ENCODE results near the gene CLDN6. TPM values are rescaled to one million over a fixed set of nuclear protein-coding genes. Genes with fewer than 3 reads are reported as not detected.

CLDN6 gene
- total RNA-seq, 2 donors from 2014 or later = not detected

DNA sequence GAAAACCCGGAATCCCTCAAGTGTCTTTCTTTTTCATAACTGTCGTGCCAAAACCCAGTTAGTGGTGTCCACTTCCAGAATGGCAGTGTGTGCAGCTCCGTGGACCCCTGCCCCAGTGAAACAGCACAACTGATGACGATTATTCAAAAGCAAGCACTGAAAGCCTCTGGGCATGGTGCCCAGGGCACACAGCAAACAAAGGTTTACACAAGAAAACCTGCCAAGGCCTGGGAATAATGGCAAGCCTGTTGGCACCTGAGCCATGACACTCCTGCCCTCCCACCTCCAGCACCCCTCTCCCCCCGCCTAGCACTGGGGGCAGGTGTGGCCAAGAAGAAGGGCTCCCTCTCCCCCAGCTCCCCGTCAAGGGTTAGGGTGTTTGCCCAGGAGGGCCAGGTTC, 40.5 kb downstream of the CLDN6 start:
- Histone ChIP-seq H3K27ac (no peak overlapping the region), H3K27me3 (replicated peaks; ENCODE audit: insufficient read depth) (no peaks in the 10 kb centered on the region), H3K4me1 (ENCODE audit: control insufficient read depth in 1 of 2, low read depth in 2 of 2) (peaks cover 6 to 18% of the 10 kb centered on the region in 2 donors), H3K9me3 (no peaks in the 10 kb centered on the region), H3K4me3 (no peak overlapping the region), H3K36me3 (no peaks in the 10 kb centered on the region)
- DNase-seq (ENCODE audit: low spot score) (no peak), ATAC-seq (ENCODE audit: insufficient number of reproducible peaks, low FRiP score, low read depth) (no peak)
- TF ChIP-seq, protein P1, sequence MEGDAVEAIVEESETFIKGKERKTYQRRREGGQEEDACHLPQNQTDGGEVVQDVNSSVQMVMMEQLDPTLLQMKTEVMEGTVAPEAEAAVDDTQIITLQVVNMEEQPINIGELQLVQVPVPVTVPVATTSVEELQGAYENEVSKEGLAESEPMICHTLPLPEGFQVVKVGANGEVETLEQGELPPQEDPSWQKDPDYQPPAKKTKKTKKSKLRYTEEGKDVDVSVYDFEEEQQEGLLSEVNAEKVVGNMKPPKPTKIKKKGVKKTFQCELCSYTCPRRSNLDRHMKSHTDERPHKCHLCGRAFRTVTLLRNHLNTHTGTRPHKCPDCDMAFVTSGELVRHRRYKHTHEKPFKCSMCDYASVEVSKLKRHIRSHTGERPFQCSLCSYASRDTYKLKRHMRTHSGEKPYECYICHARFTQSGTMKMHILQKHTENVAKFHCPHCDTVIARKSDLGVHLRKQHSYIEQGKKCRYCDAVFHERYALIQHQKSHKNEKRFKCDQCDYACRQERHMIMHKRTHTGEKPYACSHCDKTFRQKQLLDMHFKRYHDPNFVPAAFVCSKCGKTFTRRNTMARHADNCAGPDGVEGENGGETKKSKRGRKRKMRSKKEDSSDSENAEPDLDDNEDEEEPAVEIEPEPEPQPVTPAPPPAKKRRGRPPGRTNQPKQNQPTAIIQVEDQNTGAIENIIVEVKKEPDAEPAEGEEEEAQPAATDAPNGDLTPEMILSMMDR (IDR thresholded peaks at IDR 0.05) = no peak

DNA sequence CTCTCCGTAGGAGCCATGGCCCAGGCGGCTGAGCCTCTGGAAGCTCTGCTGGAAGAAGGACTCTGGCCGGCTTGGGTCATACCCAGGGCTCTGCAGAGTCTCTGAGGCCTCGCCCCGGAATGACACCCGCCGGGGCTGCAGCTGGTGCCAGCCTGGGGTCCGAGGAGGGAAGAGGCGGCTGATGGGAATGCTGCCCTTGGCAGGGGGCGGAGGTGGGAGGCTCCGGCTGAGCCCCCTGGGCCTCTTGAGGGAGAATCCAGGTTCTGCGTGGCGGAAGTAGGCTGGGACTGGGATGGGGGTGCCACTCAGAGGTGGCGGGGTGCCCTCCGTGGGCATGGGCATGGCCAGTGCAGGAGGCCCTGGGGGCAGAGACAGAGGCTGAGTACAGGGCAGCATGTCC, 41.3 kb downstream of the CLDN6 start:
- DNase-seq (ENCODE audit: low spot score) = no peak
- Histone ChIP-seq H3K27ac (no peak overlapping the region), H3K4me1 (ENCODE audit: control insufficient read depth in 1 of 2, low read depth in 2 of 2) (peaks cover 6 to 18% of the 10 kb centered on the region in 2 donors), H3K36me3 (no peaks in the 10 kb centered on the region), H3K9me3 (no peaks in the 10 kb centered on the region), H3K4me3 (no peak overlapping the region), H3K27me3 (replicated peaks; ENCODE audit: insufficient read depth) (no peaks in the 10 kb centered on the region)
- TF ChIP-seq, protein P1 (IDR thresholded peaks at IDR 0.05) = no peak
- no peak for ATAC-seq (ENCODE audit: insufficient number of reproducible peaks, low FRiP score, low read depth)

DNA sequence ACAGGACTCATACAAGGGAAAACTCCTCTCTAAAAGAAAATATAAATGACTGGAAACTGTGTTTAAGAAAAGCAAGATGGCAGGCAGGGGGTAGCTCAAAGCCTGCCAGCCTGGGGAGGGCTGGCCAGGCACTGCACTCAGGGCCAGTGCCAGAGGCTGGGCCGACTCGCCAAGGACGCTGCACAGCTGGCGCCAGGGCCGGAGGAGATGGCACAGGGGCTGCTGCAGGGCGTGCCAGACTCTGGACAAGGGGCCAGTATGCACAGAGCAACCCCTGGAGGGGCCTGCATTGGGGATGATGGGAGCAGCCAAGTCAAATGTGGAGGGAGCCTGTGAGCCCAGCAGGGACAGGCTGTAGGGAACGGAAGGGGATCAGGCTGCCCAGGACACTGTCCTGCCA, 41.8 kb downstream of the CLDN6 start:
- H3K4me1 ChIP-seq (ENCODE audit: control insufficient read depth in 1 of 2, low read depth in 2 of 2) = peaks cover 5 to 13% of the 10 kb centered on the region in 2 donors
- H3K27me3 ChIP-seq (replicated peaks; ENCODE audit: insufficient read depth) = no peaks in the 10 kb centered on the region
- H3K9me3 ChIP-seq = no peaks in the 10 kb centered on the region
- H3K4me3 ChIP-seq = no peak overlapping the region
- DNase-seq (ENCODE audit: low spot score) (no peak), ATAC-seq (ENCODE audit: insufficient number of reproducible peaks, low FRiP score, low read depth) (no peak)
- TF ChIP-seq, protein P1 (IDR thresholded peaks at IDR 0.05) = no peak
- H3K36me3 ChIP-seq = no peaks in the 10 kb centered on the region
- no peak overlapping the region for H3K27ac ChIP-seq

DNA sequence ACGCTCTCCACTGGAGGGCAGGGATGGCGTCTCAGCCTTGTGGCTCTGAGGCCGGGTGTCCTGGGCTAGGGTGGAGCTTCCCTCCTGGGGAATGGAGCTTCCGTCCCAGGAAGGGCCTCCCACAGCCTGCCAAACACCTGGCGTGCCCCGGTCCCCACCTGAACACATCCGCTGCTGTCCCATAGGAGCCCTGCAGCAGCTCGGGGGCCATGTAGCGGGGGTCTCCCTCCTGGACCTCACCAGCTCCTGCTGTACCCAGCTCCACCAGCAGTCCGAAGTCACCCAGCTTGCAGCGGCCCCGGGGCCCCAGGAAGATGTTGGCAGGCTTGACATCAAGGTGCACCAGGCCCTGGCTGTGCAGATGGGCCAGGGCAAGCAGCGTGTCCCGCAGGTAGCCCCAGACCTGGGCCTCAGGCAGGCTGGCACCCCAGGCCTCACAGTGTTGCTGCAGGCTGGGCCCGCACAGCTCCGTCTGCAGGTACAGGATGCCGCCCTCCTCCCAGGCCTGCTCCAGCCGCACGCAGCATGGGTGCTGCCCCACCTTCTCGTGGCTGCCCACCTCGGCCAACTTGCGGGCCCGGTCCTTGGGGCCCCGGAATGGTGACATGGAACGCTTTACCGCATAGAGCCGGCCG, 42.7 kb downstream of the CLDN6 start:
- DNase-seq (ENCODE audit: low spot score) (no peak), ATAC-seq (ENCODE audit: insufficient number of reproducible peaks, low FRiP score, low read depth) (no peak)
- H3K4me3 ChIP-seq = no peak overlapping the region
- no peaks in the 10 kb centered on the region for H3K27me3 ChIP-seq (replicated peaks; ENCODE audit: insufficient read depth)
- TF ChIP-seq, protein P1 (IDR thresholded peaks at IDR 0.05) = no peak
- H3K9me3 ChIP-seq = no peaks in the 10 kb centered on the region
- H3K36me3 ChIP-seq = no peaks in the 10 kb centered on the region
- no peak overlapping the region for H3K27ac ChIP-seq
- H3K4me1 ChIP-seq (ENCODE audit: control insufficient read depth in 1 of 2, low read depth in 2 of 2) = peaks cover 0 to 12% of the 10 kb centered on the region in 2 donors

DNA sequence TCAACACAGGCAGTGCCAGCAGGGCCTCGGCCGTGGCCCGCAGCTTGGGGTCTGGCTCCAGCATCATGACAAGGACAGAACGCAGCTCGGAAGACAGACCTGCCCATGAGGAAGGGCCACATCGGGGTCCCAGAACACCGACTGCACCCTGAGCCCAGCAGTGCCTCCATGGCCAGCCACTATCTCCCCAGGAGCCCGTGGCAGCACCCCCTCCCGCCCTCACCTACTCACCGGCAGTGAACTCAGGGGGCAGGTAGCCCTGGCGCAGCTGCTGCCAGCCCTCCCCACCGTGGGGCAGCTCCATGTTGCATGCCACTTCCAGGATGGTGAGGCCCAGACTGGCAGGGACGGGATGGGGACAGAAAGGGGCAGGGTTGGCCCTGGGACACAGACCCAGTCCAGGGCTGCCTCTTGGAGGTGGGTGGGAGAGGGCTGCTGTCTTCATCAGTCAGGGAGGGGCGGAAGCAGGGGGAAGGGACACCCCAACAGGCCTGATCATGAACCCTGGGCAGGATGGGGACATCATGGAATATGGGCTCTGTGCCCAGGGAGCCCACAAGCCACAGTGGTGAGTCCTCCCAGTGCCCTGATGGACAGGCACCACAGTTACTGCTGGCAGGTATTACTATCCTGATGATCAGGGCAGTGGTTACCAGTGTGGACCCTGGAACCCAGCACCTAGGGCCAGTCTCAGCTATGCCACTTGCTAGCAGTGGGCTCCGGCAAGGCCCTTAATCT, 43.5 kb downstream of the CLDN6 start:
- TF ChIP-seq, protein P1 (IDR thresholded peaks at IDR 0.05) = no peak
- no peak for DNase-seq (ENCODE audit: low spot score)
- H3K27ac ChIP-seq = no peak overlapping the region

More for the DNA sequence above, 43.5 kb downstream of the CLDN6 start:
- H3K36me3 ChIP-seq = no peaks in the 10 kb centered on the region
- no peaks in the 10 kb centered on the region for H3K9me3 ChIP-seq
- peaks cover 3 to 12% of the 10 kb centered on the region in 2 donors for H3K4me1 ChIP-seq (ENCODE audit: control insufficient read depth in 1 of 2, low read depth in 2 of 2)
- no peaks in the 10 kb centered on the region for H3K27me3 ChIP-seq (replicated peaks; ENCODE audit: insufficient read depth)
- ATAC-seq (ENCODE audit: insufficient number of reproducible peaks, low FRiP score, low read depth) = no peak
- no peak overlapping the region for H3K4me3 ChIP-seq
